HL-60/S4 treated with phorbol 12-myristate 13-acetate at 8.2 ng/mL for 4 days and 3 days (cell line): ENCODE data around the gene ZNF385D.

ENCODE experiments used
- in situ Hi-C: fragments of 300-500 bp; cut with MboI; formaldehyde crosslinking; loops from 2 replicates; pipeline ENCODE4 v1.15.0; 2022; ENCODE audit warnings: low sequenced_read_pairs

ZNF385D gene

GRCh38 chr3:21750080-21750696 lies 822 bp downstream of the ZNF385D start:
- in situ Hi-C loops: no loop called here

GRCh38 chr3:21747966-21748555 lies 2.9 kb downstream of the ZNF385D start:
- in situ Hi-C loops: no loop called here

DNA sequence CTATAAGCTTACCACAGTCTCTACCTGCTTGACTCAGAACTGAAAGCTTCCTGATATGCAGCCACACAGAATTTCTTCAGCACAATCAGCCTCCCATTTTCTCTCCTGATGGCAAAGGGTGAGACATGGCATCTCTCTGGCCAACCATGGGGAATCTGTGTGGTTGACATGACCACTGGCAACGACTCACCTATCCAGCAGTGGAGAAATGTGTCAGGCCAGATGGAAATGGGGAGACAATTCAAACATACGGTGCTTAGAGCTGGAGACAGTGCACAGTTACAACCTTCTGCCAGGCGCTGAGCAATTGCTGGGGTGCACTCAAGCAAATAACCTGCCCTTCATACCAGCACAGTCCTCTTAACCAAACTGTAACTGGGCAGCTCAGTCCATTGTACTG lies 3.6 kb downstream of the ZNF385D start:
- in situ Hi-C loops: no loop called here

DNA sequence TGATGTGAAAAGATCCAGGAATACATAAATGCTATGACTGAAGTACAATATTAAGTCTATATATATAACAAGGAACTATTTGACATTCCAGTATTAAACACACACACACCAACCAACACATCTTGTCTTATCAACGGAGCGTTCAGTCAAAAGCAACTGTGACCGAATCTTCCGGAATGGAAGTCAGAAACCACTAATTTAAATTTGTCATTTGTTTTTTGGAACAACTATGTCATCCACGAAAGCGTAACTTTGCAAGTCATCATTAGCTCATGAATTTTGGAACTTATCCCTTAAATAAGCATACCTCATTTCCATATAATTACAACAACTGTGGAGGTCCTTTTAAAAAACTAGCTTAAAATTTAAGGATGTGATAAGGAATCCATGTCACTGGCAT lies 5.0 kb downstream of the ZNF385D start:
- in situ Hi-C loops: no loop called here

DNA sequence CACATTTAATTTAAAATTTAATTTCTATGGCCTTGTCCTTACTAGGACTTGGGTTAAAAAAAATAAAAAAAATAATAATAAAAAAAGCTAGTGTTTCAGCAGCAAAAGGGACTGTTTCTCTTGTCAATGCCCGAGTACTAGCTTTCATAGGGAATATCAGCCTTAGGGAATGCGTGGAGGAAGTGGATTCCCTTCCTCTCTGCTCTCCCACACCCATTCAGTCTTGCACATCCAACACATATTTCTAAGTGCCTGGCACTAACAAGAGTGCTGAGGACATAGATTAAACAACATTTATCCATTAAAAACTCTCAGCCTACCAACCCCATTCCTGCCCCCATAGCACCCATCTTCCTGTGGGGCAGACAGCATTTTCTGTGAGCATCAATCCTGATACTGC lies 6.2 kb downstream of the ZNF385D start:
- in situ Hi-C loops: no loop called here

GRCh38 chr3:21738935-21739702 lies 11.9 kb downstream of the ZNF385D start:
- in situ Hi-C loops: no loop called here

DNA sequence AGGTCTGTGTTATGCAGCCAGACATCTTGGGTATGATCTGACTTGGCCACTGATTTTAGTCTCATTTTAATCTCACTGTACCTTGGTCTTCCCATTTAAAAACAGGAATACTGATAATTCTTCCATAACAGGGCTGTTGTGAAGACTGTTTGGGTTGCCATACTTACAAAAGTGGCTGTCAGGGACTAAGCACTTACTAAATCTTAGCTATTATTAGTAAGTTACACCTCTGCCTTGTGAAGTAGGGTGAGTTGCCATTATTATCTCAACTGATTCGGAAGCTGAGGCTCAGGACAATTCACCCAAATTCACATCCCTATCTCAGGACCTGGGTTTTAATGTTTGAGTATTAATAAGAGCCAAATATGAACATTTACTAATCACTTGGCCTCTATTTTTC lies 12.7 kb downstream of the ZNF385D start:
- in situ Hi-C loops: no loop called here

- in situ Hi-C loops: no loop called here
These were observed 16.3 kb downstream of the ZNF385D start for GRCh38 chr3:21734746-21735145.

DNA sequence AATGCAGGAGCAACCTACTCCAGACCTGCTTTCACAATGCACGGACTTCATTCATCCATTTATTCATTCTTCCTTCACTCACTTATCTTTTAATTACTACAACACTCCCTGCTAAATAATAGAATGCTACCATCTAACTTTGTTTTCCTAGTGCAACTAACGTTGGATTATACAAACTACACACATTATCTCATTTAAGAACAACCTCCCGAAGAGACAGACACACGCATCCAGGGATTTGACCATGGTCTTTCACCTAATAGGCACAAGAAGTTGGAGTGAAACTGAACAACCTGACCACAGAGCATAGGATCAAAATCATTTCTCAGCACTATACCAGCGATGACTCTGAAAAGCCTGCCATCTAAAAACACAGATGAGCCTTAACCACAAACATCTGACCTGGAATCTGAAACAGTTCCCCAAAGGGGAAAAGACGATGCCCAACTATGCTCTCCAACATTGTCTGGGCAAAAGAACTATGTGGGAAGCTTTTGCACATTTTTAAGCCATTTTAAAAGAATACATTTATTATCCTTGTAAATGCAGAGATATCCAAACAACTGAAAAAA lies 21.0 kb downstream of the ZNF385D start:
- in situ Hi-C loops: no loop called here

GRCh38 chr3:21729331-21729730 lies 21.7 kb downstream of the ZNF385D start:
- in situ Hi-C loops: no loop called here

DNA sequence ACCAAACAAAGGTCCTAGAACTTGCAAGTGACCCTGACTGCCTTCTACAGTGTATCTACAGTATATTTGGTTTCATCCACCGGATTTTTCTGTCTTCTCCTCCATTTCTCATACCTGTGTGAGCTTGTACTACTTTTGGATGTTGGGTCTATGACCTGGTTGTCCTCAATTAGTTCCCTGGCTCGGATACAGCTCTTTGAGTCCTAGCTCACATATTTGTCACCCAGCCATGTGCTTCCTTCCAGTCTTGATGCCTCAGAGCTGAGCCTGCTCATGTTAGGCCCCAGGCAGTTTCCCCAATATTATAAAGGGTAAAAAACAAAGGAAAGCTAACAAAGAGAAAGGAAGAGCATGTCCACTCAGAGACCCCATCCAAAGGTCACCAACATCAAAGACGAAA lies 28.2 kb downstream of the ZNF385D start:
- in situ Hi-C loops: no loop called here

- in situ Hi-C loops: no loop called here
These were observed 28.7 kb downstream of the ZNF385D start for GRCh38 chr3:21722301-21722700.

DNA sequence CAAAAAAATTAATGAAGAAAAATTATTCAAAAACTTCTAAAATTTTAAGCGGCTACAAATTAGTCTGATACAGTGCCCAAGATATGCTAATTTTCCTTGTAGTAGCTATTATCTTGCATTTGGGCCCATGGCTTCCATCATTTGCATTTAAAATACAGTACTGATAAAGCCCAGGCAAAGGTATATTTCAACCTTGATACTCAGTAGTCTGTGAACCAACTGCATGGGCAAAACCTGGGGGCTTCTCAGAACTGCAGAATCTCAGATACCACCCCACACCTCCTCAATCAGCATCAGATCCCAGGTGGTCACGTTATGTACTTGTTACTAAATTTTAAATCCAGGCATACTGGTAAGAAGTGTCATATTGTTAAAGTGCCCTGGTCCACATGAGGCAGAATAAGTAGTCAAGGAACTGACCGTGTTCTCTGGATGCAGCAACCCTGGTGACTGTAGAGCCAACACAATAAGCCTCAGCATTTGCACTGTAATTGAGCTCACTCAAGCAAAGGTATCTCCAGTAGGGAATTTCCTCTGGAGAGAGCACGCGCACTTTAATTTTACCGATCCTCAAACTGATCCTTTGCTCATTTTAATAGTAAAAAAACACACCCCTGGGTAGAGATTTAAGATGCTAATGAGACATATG lies 31.9 kb downstream of the ZNF385D start:
- in situ Hi-C loops: no loop called here

- in situ Hi-C loops: no loop called here
These were observed 32.7 kb downstream of the ZNF385D start for GRCh38 chr3:21718161-21718765.

DNA sequence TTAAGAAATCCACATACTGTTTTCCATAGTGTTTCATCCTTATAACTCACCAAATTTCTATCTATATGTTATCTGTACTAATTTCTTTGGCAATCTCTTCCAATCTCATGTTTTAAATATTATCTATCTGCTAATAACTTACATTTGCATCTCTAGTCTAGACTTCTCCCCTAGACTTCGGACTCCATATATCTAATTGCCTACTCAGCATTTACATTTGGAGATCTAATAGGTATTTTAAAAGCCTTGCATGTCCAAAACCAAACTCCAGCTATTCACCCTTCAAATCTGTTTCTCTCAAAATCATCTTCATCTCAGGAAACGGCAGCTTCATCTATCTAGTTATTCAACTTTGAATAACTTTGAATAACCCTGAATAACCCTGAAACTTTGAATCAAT lies 35.3 kb downstream of the ZNF385D start:
- in situ Hi-C loops: no loop called here

DNA sequence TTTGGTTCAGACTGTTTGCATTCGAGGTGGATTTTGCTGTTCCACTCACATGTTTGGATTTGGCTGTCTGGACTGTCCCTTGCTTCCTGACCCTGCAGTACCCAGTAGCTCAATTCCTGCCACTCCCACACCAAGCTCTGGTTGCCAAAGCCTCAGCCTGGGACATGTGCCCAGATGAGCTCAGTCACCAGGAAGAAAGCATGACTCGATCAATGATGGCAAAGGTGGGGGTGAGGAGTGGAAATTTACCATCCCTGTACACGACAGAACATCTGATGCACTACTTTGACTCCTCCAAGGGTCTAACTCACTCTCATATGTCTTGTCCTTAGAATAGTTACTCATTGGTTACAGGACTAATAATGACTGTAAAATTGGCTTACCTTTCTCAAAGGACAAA lies 45.2 kb downstream of the ZNF385D start:
- in situ Hi-C loops: no loop called here

GRCh38 chr3:21704796-21705195 lies 46.2 kb downstream of the ZNF385D start:
- in situ Hi-C loops: no loop called here

DNA sequence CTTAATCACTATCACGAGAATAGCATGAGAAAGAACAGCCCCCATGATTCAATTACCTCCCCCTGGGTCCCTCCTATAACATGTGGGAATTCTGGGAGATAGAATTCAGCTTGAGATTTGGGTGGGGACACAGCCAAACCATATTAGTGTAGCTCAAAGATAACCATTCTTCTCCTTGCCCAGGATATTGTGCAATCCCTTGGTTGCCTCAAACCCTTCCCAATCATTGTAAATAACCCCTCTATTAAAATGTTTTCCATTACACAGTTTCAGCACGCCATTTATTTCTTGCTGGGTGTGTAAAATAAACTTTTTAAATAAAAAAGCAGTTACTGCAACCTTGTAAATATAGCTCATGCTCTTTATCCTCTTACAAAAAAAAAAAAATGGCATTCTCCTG lies 47.7 kb downstream of the ZNF385D start:
- in situ Hi-C loops: no loop called here

DNA sequence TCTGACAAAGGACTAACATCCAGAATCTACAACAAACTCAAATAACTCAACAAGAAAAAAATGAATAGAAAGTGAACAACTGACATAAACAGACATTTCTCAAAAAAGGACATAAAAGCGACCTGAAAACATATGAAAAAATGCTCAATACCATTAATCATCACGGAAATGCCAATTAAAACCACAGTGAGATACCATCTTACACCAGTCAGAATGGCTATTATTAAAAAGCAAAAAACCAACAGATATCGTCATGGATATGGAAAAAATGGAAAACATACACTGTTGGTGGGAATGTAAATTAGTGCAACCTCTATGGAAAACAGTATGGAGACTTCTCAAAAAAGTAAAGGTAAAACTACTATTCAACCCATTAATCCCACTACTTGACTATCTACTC lies 53.3 kb downstream of the ZNF385D start:
- in situ Hi-C loops: no loop called here

DNA sequence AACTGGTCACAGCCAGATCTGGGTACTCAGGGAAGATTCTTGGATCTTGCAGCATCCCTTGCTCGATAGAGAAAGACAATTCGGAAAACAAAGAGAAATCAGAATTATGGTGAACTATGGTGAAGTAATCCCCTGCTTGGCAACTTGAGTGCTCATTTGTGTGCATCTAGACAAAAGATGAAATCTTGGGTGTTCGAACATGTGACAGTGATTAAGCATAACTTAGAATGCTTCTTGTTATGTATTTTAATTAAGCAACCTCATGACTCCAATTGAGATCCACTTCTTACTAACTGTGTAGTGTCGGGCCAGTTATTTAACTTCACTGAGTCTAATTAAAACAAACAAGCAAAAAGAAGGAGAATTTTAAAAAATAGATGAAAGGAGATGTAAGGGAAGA lies 56.5 kb downstream of the ZNF385D start:
- in situ Hi-C loops: no loop called here

GRCh38 chr3:21691036-21691435 lies 60.0 kb downstream of the ZNF385D start:
- in situ Hi-C loops: no loop called here
